HepG2 (cell line): ENCODE measurements around the gene BTF3L4. TPM values are rescaled to one million over a fixed set of nuclear protein-coding genes. Genes with fewer than 3 reads are reported as not detected.

ENCODE experiments used
- ASH2L ChIP-seq: fragments of 300-600, 200-600 bp; sonication (generic); IDR thresholded peaks from 2 replicates; pipeline ENCODE4 v1.7.0; 2017; ENCODE audit warnings: low read depth, mild to moderate bottlenecking, moderate library complexity, mixed read lengths, low read length; ENCODE audit not compliant: insufficient read length
- CHD2 ChIP-seq: IDR thresholded peaks from 2 replicates; pipeline ENCODE4 v1.6.1; 2011; ENCODE audit warnings: low read depth, low read length, improper control_type of control experiment
- PAXIP1 ChIP-seq: sonication (generic); formaldehyde crosslinking; conservative IDR thresholded peaks from 2 replicates; pipeline ENCODE4 v1.4.0; 2020; ENCODE audit warnings: mild to moderate bottlenecking, missing genetic modification reagents, moderate library complexity
- PRDM10 ChIP-seq: sonication (generic); formaldehyde crosslinking; IDR thresholded peaks from 2 replicates; pipeline ENCODE4 v1.4.0; 2020; ENCODE audit warnings: low read depth, missing genetic modification reagents
- ZNF224 ChIP-seq: sonication (generic); formaldehyde crosslinking; IDR thresholded peaks from 2 replicates; pipeline ENCODE4 v1.5.0; 2020; ENCODE audit warnings: mild to moderate bottlenecking, missing genetic modification reagents
- ZNF251 ChIP-seq: sonication (generic); formaldehyde crosslinking; IDR thresholded peaks from 2 replicates; pipeline ENCODE4 v1.9.0; 2021; ENCODE audit warnings: mild to moderate bottlenecking, missing genetic modification reagents
- ZNF557 ChIP-seq: sonication (generic); formaldehyde crosslinking; IDR thresholded peaks from 2 replicates; pipeline ENCODE4 v1.4.0; 2020; ENCODE audit warnings: missing genetic modification reagents
- ZNF709 ChIP-seq: sonication (generic); formaldehyde crosslinking; IDR thresholded peaks from 2 replicates; pipeline ENCODE4 v1.5.0; 2020; ENCODE audit warnings: mild to moderate bottlenecking, missing genetic modification reagents
- polyA plus RNA-seq, 8 experiments: library from polyadenylated mRNA; depleted of rRNA in 3 of 8; stranded (reverse) in 7 of 8; unstranded in 1 of 8; fragments of >200 nt; fragmentation: Illumina TruSeq in 4 of 8; extraction: Trizol in 4 of 8; gene quantifications; 2 replicates each; pipeline versions ENCODE4 v1.2.1 to v1.2.3, GENCODE V29; 2011 to 2016; ENCODE audit warnings: low read depth in 4 of 8, missing spikeins in 1 of 8, mixed read lengths in 1 of 8; ENCODE audit not compliant: insufficient read depth in 1 of 8
- total RNA-seq, 5 experiments: library from RNA; depleted of rRNA; stranded (reverse); fragments of >200 nt; fragmentation: Illumina TruSeq; extraction: Trizol; gene quantifications; 2 replicates each; pipeline ENCODE4 v1.2.3, GENCODE V29; 2016; ENCODE audit warnings: low read depth in 1 of 5
- TF ChIP-seq, protein P1 (sequence below): sonication (generic); formaldehyde crosslinking; IDR thresholded peaks from 2 replicates; pipeline ENCODE4 v1.8.0; 2022; ENCODE audit warnings: missing genetic modification reagents, mild to moderate bottlenecking, inconsistent platforms, borderline replicate concordance
- TF ChIP-seq, protein P2 (sequence below): IDR thresholded peaks from 2 replicates; pipeline ENCODE4 v1.6.1; 2018; ENCODE audit warnings: missing genetic modification reagents
- TF ChIP-seq, protein P3 (sequence below): sonication (generic); formaldehyde crosslinking; IDR thresholded peaks from 2 replicates; pipeline ENCODE4 v1.8.0; 2022; ENCODE audit warnings: missing genetic modification reagents, mild to moderate bottlenecking, borderline replicate concordance
- TF ChIP-seq, protein P4 (sequence below): sonication (generic); formaldehyde crosslinking; IDR thresholded peaks from 2 replicates; pipeline ENCODE4 v1.5.0; 2020; ENCODE audit warnings: mild to moderate bottlenecking, missing genetic modification reagents, borderline replicate concordance

Gene BTF3L4
- total and polyA plus RNA-seq, 2 of the 13 experiments (the other 11 are each of a cell fraction or from before 2014, with no cell fraction given), result 59.0 to 74.3 TPM

DNA sequence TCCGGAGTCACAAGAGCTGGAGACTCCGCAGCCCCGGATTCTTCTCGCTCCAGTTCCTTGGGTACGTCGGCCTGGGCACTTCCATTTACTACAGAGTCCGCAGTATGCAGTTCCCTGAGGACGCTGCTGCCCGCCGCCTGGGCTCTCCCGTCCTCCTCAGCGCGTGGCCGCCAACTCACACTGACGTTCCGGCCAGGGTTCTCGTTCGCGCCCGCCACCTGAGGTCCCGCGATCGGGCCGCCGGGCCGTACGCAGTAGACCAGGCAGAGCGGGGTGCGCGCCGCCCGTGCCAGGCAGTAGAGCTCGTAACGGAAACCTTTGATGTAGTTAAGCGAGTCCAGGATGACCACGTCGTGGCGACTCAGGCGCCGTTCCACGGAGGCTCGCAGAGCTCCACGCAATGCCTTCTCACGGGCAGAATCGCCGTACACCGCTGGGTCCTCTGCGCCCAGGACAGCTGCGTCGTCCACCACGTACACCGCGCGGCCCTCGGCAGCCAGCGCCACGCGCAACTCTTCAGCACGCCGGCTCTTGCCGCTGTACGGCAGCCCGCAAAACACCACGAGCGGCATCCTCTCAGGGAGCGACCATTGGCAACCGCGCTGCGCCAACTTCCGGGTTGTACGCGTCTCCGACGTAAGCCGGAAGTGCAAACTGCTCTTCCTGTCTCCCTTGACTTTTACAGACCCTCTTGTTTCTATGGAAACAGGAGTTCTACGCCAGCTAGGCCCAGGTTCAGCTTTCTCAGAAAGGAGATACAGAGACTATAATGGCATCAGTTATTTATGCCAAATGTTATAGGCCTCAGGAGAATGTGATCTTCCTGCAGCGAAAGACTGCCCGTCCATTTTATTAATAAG is 22.7 kb upstream of the BTF3L4 start, which contains the start of gene KTI12 (continued):
- TF ChIP-seq, protein P1, sequence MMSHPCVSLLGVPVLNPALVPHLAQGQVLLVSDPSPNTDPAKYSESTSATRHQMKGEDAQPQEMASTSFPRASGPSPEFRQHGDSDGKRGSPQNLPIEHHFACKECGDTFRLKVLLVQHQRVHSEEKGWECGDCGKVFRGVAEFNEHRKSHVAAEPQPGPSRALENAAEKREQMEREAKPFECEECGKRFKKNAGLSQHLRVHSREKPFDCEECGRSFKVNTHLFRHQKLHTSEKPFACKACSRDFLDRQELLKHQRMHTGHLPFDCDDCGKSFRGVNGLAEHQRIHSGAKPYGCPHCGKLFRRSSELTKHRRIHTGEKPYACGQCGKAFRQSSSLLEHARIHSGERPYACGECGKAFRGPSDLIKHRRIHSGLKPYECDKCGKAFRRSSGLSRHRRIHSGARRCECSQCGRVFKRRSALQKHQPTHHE, result peak; percentile 84; the same call in 1 of the 2 replicates
- TF ChIP-seq ZNF251 (CRISPR knock-in tag) (no peak), CHD2 (peak; percentile 78), ZNF224 (CRISPR knock-in tag) (peak; percentile 67; the same call in 1 of the 2 replicates), ASH2L (peak; percentile 96), PRDM10 (CRISPR knock-in tag) (no peak), PAXIP1 (CRISPR knock-in tag) (peak; percentile 27; the same call in 1 of the 2 replicates), ZNF557 (CRISPR knock-in tag) (no peak), ZNF709 (CRISPR knock-in tag) (peak; percentile 61; the same call in 1 of the 2 replicates)
- TF ChIP-seq, protein P2, sequence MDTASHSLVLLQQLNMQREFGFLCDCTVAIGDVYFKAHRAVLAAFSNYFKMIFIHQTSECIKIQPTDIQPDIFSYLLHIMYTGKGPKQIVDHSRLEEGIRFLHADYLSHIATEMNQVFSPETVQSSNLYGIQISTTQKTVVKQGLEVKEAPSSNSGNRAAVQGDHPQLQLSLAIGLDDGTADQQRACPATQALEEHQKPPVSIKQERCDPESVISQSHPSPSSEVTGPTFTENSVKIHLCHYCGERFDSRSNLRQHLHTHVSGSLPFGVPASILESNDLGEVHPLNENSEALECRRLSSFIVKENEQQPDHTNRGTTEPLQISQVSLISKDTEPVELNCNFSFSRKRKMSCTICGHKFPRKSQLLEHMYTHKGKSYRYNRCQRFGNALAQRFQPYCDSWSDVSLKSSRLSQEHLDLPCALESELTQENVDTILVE, result no peak
- TF ChIP-seq, protein P3, sequence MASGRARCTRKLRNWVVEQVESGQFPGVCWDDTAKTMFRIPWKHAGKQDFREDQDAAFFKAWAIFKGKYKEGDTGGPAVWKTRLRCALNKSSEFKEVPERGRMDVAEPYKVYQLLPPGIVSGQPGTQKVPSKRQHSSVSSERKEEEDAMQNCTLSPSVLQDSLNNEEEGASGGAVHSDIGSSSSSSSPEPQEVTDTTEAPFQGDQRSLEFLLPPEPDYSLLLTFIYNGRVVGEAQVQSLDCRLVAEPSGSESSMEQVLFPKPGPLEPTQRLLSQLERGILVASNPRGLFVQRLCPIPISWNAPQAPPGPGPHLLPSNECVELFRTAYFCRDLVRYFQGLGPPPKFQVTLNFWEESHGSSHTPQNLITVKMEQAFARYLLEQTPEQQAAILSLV (CRISPR knock-in tag), result peak; percentile 78; the same call in 1 of the 2 replicates
- TF ChIP-seq, protein P4, sequence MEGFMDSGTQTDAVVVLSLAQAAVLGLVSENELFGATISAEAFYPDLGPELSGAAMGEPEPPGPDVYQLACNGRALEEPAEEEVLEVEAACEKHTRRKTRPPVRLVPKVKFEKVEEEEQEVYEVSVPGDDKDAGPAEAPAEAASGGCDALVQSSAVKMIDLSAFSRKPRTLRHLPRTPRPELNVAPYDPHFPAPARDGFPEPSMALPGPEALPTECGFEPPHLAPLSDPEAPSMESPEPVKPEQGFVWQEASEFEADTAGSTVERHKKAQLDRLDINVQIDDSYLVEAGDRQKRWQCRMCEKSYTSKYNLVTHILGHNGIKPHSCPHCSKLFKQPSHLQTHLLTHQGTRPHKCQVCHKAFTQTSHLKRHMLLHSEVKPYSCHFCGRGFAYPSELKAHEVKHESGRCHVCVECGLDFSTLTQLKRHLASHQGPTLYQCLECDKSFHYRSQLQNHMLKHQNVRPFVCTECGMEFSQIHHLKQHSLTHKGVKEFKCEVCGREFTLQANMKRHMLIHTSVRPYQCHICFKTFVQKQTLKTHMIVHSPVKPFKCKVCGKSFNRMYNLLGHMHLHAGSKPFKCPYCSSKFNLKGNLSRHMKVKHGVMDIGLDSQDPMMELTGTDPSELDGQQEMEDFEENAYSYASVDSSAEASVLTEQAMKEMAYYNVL, result no peak
